Body of pancreas (tissue), 4 donors: Measurements from ENCODE around the gene CD81.

Experiments used
- CTCF ChIP-seq, 7 experiments: fragments of 450-650 bp in 4 of 7; fragments of 200-600 bp in 3 of 7; sonication (generic) in 3 of 7; IDR thresholded peaks; one replicate each; pipeline ENCODE4 v1.5.1; 2016 to 2019; ENCODE audit warnings: antibody characterized with exemption in 7 of 7
- POLR2A ChIP-seq, 3 donors: fragments of 450-650 bp; IDR thresholded peaks; one replicate each; pipeline ENCODE4 v1.6.1; 2016; ENCODE audit warnings: antibody characterized with exemption in 3 of 3, mild to moderate bottlenecking in 2 of 3

DNA sequence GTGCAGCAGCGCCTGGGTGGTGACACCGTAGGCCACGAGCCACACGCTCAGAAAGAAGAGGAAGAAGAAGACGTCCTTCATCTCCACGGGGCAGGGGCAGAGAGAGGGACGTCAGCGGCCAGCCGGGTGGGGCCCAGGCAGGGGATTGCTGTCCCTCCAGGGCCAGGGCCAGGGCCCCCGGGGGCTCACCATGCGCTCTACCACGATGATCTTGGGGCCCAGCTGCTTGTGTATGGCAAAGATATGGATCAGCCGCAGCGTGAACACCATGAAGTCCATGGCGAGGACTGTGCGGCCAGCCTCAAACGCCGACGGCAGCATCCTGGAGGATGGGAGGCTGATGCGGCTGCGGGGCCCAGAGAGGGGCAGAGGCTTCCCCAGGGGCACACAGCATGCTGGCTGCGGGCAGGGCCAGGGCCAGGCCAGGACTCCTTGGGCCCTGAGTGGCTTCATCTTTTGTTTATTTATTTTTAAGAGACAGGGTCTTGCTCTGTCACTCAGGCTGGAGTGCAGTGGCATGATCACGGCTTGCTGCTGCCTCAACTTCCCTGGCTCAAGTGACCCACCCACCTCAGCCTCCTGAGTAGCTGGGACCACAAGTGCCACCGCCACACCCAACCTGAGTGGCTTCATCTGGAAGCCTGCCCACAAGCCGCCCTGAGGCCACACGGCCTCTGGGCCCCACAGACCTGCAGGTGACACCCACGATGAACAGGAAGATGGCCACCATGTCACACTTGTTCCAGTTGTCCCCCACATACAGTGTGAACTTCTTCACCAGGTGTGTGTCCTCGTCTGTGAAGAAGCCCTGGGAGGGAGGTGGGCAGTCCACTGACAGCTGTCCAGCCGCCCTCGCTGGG lies 34.6 kb downstream of the CD81 start:
- TF ChIP-seq CTCF (IDR thresholded peaks at IDR 0.05), result no peak
- TF ChIP-seq POLR2A (IDR thresholded peaks at IDR 0.05), result no peak
